HS-27A (cell line): ENCODE data around the gene FAM72A.
"Not testable (repeated sequence)": the region's sequence is repeated elsewhere in the genome, so short reads cannot be mapped to it uniquely, and the experiment has no call there.

Experiments used
- DNase-seq: peaks from one replicate; pipeline ENCODE4 v3.0.0-alpha.2; 2012; ENCODE audit warnings: low read depth, missing footprints

Gene FAM72A

GRCh38 chr1:206169794-206170193, 32.8 kb downstream of the FAM72A start:
- DNase-seq = not testable (repeated sequence)

GRCh38 chr1:206167350-206168029, 35.1 kb downstream of the FAM72A start:
- not testable (repeated sequence) for DNase-seq

- DNase-seq = no peak
Measured at GRCh38 chr1:206145771-206146290, 56.8 kb downstream of the FAM72A start.

GRCh38 chr1:206144605-206145004, 58.0 kb downstream of the FAM72A start:
- no peak for DNase-seq

DNA sequence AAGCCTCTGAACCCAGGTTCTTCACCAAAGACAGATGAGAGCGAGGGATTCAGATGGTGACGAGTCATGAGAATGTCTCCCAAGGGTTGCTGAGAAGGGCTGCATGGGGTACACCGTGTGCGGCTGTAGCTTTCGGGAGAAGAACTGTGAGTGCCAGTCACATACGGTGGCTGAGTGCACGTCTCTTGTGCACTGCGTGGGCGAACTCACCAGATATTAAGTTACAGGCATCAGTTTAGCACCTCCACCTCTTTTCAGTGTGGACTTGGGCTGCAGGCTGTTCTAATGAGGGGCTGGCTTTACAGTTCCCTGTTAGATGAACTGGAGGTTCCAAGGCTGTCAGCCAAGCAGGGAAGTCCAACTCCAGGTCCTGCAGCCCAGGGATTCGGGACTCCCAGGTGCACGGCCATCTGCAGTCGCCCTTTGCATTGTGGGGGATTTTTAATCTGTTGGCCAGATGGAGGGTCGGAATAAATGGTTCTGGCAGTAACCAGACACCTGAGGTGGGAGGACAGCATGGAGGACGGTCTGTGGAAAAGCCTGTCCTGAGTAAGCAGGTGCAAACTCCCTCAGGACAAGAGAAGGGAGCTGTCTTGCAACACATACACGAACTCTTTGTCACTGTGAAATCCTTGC, 59.0 kb downstream of the FAM72A start:
- no peak for DNase-seq

GRCh38 chr1:206142770-206143169, 59.9 kb downstream of the FAM72A start:
- DNase-seq = no peak

- no peak for DNase-seq
Measured at GRCh38 chr1:206142011-206142410, 60.6 kb downstream of the FAM72A start.

DNA sequence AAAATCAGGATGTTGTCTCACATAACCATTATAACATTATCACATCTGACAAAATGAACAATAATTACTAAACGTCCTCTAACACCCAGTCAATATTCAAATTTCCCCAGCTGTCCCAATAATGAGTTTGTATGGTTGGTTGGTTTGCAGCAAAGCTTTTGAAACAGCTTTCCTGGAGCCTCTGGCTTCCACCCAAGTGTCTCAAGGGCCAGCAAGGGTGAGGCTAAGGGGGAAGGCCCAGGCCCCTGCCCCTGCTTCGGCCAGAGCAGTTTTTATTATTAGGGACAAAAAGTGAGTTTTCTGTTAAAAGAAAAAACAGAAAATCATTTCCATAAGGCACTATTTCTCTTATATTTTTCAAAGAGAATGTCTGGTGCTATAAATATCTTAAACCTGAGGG, 66.4 kb downstream of the FAM72A start:
- DNase-seq = no peak
